Measurements from ENCODE around the gene TEX51. TPM values are rescaled to one million over a fixed set of nuclear protein-coding genes. Genes with fewer than 3 reads are reported as not detected.

TEX51 gene
- polyA plus RNA-seq, 1 experiment, result not detected

DNA sequence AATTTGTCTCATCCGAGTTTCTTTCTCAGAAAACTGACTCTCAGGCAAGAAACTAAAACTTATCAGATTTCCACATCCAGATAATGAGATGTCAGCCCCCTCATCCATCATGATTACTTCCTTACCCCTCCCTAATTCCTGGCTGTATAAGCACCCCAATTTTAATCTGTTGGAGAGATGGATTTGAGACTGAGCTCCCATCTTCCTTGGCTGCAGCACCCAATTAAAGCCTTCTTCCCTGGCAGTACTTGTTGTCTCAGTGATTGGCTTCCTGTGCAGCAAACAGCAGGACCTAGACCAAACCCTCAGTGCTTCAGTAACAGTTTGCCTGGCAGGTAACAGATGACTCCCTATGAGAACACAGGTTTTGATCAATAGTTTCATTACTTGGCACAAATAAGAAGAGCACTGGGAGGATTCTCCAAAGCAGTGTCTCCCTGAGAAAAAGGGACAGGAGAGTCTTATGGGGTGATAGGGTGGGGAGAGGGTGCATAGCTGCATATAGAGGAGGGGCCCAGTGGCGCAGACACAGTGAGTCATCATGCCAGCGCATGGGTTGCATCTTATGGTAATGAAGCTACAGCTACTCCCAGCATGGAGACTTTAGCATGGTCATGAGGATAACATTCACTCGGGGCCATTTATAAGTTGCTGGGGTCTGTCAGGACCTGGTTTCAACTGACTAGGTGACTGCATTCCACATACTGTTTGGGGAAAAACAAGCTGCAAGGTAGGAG, 45.1 kb downstream of the TEX51 start:
- no peak for DNase-seq (ENCODE audit: low read depth, low spot score)
- H3K9me3 ChIP-seq (ENCODE audit: control insufficient read depth, insufficient read depth, low read length), result no peaks in the 10 kb centered on the region
- ChIA-PET POLR2A (no interaction called here), CTCF (no interaction called here)
- H3K27me3 ChIP-seq (ENCODE audit: control insufficient read depth, insufficient read depth, low read length), result peaks cover 5% of the 10 kb centered on the region
- no peak overlapping the region for H3K4me3 ChIP-seq (ENCODE audit: low read depth, low read length)
- TF ChIP-seq, protein P1, sequence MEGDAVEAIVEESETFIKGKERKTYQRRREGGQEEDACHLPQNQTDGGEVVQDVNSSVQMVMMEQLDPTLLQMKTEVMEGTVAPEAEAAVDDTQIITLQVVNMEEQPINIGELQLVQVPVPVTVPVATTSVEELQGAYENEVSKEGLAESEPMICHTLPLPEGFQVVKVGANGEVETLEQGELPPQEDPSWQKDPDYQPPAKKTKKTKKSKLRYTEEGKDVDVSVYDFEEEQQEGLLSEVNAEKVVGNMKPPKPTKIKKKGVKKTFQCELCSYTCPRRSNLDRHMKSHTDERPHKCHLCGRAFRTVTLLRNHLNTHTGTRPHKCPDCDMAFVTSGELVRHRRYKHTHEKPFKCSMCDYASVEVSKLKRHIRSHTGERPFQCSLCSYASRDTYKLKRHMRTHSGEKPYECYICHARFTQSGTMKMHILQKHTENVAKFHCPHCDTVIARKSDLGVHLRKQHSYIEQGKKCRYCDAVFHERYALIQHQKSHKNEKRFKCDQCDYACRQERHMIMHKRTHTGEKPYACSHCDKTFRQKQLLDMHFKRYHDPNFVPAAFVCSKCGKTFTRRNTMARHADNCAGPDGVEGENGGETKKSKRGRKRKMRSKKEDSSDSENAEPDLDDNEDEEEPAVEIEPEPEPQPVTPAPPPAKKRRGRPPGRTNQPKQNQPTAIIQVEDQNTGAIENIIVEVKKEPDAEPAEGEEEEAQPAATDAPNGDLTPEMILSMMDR (IDR thresholded peaks at IDR 0.05; ENCODE audit: low read depth, low read length), result no peak
- H3K27ac ChIP-seq (ENCODE audit: low read depth, low read length), result no peak overlapping the region

DNA sequence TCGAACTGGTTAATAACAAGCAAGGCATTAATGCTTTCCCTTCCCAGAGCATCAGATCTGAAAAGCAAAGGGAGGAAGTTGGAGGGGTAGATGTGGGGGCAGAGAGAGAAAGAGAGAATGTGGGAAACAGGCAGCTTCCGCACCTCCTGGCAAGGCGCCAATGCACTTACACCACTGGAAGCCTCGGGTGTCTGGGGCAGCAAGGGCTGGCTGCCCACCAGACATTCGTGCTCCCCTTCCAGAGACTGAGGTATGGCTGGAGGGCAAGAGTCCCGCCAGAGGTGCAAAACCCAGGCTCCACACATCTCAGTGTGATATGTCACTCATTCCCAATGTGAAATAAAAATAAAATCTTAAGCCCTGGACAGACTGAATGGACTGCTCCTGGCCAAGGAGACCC, 46.4 kb downstream of the TEX51 start:
- H3K27ac ChIP-seq (ENCODE audit: low read depth, low read length), result no peak overlapping the region
- no peaks in the 10 kb centered on the region for H3K9me3 ChIP-seq (ENCODE audit: control insufficient read depth, insufficient read depth, low read length)
- TF ChIP-seq, protein P1 (IDR thresholded peaks at IDR 0.05; ENCODE audit: low read depth, low read length), result no peak
- H3K27me3 ChIP-seq (ENCODE audit: control insufficient read depth, insufficient read depth, low read length), result peaks cover 5% of the 10 kb centered on the region
- CTCF ChIA-PET, result no interaction called here
- no peak for DNase-seq (ENCODE audit: low read depth, low spot score)
- H3K4me3 ChIP-seq (ENCODE audit: low read depth, low read length), result no peak overlapping the region
- POLR2A ChIA-PET, result no interaction called here

DNA sequence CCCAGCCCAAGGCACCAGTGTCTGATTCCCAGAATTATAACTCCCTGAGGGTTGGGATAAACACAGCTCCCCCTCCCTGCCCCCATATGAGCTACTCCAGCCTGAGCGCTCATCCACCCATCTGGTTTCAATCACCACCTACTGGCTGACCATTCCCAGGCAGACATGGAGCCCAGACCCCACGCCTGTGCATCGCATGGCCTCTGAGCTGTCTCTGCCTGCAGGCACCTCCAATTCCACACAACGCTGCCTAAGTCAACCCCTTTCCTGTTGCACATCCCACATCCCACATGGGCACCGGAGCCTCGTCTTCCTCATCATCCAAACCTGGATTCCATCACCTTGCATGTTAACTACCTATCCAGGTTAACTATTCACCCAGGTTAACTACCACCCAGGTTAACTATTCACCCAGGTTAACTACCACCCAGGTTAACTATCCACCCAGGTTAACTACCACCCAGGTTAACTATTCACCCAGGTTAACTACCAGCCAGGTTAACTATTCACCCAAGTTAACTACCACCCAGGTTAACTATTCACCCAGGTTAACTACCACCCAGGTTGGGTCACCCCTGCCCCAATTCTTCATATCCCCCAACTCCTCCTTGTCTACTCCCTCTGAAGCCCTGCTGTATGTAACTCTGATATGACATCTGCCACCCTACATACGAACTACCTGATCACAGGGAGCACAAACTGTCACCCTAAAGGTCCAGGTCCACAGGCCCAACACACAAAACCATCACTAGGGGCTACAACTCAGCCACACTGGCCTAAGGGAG, 47.8 kb downstream of the TEX51 start:
- Histone ChIP-seq H3K27ac (ENCODE audit: low read depth, low read length) (no peak overlapping the region), H3K9me3 (ENCODE audit: control insufficient read depth, insufficient read depth, low read length) (no peaks in the 10 kb centered on the region), H3K27me3 (ENCODE audit: control insufficient read depth, insufficient read depth, low read length) (peaks cover 5% of the 10 kb centered on the region), H3K4me3 (ENCODE audit: low read depth, low read length) (no peak overlapping the region)
- no peak for DNase-seq (ENCODE audit: low read depth, low spot score)
- CTCF ChIA-PET, result no interaction called here
- POLR2A ChIA-PET, result no interaction called here
- TF ChIP-seq, protein P1 (IDR thresholded peaks at IDR 0.05; ENCODE audit: low read depth, low read length), result no peak

DNA sequence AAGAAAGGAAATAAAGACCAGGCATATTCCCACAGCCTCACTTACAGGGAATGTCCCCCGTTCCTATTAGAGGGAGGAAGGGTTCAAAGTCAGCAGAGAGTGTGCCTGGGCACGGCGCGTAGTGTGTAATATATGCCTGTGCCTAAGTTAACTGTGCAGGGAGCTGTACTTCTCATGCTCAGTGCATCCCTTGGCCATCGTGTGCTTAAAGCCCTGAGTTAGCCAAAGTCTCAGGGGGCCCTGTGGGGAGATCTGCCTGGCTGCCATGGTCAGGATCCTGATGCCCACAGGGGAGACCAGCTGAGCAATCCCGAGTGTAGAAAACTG, 48.4 kb downstream of the TEX51 start:
- CTCF ChIA-PET, result no interaction called here
- Histone ChIP-seq H3K27ac (ENCODE audit: low read depth, low read length) (no peak overlapping the region), H3K4me3 (ENCODE audit: low read depth, low read length) (no peak overlapping the region), H3K27me3 (ENCODE audit: control insufficient read depth, insufficient read depth, low read length) (peaks cover 5% of the 10 kb centered on the region), H3K9me3 (ENCODE audit: control insufficient read depth, insufficient read depth, low read length) (no peaks in the 10 kb centered on the region)
- TF ChIP-seq, protein P1 (IDR thresholded peaks at IDR 0.05; ENCODE audit: low read depth, low read length), result no peak
- no peak for DNase-seq (ENCODE audit: low read depth, low spot score)
- POLR2A ChIA-PET, result no interaction called here

DNA sequence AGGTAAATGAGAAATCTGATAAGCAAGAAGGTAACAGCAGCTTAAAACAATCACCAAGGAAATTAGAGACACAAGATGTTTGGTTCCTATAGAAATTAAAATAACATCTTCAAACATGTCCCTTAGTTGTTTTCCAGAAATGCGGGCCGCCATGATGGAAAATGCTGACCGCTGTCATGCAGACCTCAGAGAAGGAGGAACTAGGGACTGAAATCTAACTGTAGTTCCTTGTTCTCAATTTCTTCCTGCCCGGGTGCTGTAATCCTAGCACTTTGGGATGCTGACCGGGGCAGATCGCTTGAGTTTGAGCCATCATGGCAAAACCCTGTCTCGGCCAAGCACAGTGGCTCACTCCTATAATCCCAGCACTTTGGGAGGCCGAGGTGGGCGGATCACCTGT, 51.1 kb downstream of the TEX51 start:
- POLR2A ChIA-PET, result no interaction called here
- no peak overlapping the region for H3K4me3 ChIP-seq (ENCODE audit: low read depth, low read length)
- no peak overlapping the region for H3K27ac ChIP-seq (ENCODE audit: low read depth, low read length)
- H3K27me3 ChIP-seq (ENCODE audit: control insufficient read depth, insufficient read depth, low read length), result peaks cover 5% of the 10 kb centered on the region
- no peaks in the 10 kb centered on the region for H3K9me3 ChIP-seq (ENCODE audit: control insufficient read depth, insufficient read depth, low read length)
- CTCF ChIA-PET, result no interaction called here
- DNase-seq (ENCODE audit: low read depth, low spot score), result no peak
- TF ChIP-seq, protein P1 (IDR thresholded peaks at IDR 0.05; ENCODE audit: low read depth, low read length), result no peak

Data from AG04450 (cell line).